NCI-H446 treated with DMSO at 0.1 percent for 48 hours (cell line): ENCODE measurements around the gene SLC13A2.
"Not testable (repeated sequence)": the region's sequence is repeated elsewhere in the genome, so short reads cannot be mapped to it uniquely, and the experiment has no call there.

Experiments
- DNase-seq: peaks from one replicate; lab custom pipeline; 2025; lab: John Stamatoyannopoulos, UW

SLC13A2 gene

DNA sequence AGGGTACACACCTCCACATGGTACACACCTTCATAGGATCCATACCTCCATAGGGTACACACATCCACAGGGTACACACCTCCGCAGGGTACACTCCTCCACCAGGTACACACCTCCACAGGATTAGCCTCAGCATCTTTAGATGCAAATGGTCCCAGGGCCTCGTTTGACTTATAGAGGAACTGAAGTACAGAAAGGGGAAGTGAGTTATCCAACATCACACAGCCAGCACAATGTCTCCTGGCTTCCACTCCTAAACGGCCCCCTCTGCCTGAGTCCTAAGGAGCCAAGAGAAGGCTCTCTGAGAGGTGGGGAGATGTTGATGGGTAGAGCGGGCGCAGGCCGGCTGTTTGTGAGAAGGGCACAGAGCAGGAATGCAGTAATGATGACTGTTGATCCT lies 44.7 kb downstream of the SLC13A2 start:
- DNase-seq = no peak

DNA sequence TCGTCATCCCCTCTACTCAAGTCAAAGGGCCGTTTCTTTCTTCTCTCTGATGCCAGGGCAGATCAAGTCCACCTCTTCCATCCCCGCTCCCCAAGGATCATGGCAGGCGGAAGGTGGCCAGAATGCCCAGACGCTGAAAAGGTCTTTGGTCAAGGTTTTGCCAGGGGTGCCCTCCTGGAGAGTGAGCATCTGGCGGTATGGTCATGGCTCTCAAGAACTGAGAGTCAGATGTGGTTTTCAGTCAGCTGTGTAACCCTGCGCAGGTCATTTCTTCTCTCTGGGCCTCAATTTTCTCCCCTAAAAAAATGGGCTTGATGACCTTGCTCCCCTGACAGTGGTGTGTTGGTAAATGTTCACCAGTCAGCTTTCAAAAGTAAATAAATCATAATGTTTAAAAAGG lies 45.1 kb downstream of the SLC13A2 start:
- no peak for DNase-seq

DNA sequence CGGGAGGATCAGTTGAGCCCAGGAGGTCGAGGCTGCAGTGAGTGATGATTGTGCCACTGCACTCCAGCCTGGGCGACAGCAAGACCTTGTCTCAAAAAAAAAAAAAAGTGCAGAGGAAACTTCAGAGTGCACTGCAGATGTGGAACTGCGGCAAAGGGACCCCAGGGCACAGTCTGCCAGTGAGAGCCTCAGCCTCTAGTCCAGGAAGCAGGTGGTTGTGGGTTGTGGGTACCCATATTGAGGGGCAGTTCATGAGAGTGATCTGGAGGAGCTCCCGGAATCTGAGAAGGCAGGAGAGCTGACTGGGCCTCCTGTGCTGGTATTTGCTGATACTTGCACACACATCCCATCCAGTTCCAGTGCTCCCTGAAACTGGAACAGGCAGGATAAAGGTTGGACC lies 45.8 kb downstream of the SLC13A2 start:
- no peak for DNase-seq

DNA sequence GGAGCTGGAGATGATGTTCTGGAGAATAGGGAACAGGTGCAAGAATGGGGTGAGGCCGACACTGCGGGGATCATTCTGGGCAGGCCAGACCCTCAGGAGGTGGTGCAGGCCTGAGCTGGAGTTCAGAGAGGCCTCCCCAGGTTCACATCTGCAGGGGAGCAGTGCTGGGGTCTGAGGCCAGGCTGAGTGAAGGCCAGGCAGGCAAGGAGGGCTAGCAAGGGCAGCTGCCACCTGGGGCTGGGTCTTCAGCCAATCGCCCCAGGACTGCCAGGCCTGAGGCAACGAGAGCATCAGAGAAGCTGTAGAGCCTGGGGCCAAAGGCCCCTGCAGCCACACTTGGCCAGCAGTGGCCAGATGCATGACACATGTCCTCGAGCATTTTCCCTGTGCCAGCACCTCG lies 47.2 kb downstream of the SLC13A2 start:
- no peak for DNase-seq

DNA sequence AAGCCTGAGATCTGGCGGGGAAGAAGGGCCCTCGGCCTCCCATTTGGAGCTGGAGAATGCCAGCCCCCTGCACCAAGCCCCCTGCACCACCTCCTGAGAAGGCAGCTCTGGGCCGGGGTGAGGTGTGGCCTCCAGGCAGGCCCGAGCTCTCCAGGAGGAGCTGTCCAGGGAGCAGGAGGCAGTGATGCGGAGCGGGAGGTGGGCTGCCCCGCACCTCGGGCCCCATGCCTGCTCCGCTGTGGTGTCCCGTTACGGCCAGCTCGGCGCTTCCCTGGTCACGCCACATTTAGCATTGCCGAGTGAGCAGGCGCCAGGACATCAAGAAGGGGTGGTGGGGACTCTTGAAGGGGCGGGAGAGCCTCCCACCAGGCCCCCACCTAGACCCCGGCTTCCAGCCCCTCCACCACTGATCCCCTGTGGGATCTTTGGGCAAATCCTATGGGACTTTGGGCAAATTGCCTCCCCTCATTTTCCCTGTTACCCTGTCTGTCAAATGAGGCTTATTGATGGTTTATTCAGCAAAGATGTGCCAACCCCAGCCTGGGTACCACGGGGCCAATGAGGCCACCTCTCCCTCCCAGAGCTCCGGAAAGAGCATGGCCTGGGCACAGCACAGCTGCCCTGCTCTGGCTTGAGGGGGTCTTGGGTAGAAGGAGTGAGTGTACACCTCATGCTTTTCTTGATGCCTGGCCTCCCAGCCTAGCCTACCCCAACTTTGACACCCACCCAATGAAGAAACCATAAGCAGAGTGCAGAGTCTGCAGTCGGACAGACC lies 48.1 kb downstream of the SLC13A2 start:
- DNase-seq = no peak

DNA sequence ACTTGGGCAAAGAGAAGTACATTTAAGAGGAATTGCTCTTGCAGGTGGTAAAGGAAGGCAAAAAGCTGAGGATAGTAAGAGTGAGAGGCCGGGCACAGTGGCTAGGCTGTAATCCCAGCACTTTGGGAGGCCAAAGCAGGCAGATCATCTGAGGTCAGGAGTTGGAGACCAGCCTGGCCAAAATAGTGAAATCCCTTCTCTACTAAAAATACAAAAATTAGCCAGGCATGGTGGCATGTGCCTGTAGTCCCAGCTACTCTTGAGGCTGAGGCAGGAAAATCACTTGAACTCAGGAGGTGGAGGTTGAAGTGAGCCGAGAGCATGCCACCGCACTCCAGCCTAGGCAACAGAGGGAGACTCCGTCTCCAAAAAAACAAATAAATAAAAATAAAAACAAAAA lies 48.8 kb downstream of the SLC13A2 start:
- not testable (repeated sequence) for DNase-seq

DNA sequence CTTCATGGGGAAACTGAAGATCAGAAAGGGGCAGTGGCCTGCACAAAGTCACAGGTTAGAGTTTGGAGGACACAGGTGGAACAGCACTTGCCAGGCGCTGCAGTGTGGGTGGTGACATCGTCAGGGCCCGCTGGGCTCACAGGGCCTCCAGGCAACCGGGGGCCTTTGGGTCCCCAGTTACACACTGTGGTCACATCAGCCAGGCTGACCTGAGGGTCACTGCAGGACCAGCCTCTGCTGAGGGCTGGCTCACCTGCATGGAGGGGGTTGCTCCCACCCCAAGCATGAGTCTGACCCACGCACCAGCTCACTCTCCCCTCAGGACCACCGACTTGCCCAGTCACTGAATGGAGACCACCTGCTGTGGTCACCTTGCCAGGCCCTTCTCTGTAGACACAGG lies 49.7 kb downstream of the SLC13A2 start:
- DNase-seq = no peak

DNA sequence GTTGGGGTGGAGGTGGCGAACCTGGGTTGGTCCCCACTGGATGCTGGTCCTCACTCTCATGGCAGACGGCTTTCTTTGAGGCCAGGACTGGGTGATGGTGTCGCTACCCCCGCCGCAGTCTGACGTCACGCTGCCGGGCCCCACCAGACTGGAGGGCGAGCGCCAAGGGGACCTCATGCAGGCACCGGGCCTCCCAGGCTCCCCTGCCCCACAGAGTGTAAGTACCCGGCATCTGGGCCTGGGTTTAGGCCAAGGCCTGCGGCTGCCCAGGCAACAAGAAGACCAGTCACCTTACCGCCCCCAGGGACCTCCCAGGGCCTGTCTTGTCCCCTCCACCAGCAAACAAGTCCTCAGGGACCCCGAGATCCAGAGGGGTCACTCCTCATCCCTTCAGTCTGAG lies 50.4 kb downstream of the SLC13A2 start:
- DNase-seq = no peak

DNA sequence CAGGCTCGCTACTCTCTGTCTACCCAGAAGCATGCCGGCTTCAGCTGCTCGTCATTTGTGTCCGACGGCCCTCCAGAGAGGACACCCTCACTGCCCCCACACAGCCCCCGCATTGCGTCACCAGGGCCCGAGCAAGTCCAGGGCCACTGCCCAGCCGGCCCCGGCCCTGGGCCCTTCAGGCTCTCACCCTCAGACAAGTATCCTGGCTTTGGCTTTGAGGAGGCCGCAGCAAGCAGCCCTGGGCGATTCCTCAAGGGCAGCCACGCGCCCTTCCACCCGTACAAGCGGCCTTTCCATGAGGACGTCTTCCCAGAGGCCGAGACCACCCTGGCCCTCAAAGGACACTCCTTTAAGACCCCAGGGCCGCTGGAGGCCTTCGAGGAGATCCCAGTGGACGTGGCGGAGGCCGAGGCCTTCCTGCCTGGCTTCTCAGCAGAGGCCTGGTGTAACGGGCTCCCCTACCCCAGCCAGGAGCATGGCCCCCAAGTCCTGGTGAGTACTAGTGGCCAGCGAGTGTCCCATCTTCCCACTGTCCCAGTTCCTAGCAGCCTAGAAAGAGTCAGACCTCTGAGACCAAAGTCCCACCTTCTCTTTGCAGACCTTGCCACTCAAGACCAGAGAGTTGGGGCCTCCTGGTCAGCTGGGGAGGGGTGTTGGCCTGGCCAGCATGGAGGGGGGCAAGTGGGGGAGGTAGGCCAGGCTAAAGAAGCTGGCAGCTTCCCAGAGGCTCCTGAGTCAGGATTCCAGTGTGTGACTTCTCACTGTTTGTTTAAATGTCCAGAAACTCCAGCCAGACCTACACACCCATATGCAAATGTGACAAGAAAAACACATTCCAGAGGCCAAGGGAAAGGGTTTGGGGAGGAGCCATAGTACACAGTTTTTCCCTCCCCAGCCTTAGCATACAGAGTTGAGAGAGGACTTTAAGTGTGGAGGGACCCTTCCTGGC lies 51.3 kb downstream of the SLC13A2 start:
- DNase-seq = no peak

DNA sequence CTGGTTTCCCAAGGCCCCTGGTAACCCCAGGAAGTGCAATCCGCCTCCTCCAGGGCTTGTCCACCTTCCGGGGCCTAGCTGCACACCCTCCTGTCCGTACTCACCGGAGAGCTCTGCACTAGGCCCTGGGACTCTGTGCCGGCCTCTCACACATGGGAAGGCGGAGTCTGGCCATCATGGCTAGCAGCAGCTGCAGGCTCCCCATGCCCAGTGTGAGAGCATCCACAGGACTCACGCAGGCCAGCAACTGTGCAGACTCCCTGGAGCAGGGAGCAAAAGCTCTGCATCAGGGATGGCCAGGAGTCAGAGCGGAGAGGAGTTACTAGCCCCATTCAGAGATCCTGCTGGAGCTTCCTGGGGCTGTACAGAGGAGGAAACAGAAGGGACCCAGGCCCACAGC lies 52.9 kb downstream of the SLC13A2 start:
- DNase-seq = no peak

DNA sequence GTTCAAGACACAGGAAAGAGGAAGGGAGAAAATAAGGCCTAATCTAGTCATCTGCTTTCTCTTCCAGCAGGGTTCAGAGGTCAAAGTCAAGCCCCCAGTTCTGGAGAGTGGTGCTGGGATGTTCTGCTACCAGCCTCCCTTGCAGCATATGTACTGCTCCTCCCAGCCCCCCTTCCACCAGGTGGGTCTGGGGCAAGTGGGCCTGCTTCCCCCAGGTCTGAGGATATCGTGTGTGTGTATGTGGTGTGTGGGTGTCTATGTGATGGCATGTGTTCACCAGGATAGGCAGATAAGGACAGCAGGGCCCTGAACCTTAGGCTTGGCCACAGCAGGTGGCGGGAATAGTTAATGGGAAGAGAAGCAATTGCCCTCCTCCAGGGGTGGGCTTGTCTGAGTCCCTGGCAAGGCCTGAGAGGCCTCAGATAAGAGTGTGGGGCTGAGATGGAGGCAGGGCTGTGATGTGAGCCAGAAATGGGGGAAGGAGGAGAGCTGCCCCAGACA lies 53.8 kb downstream of the SLC13A2 start:
- no peak for DNase-seq

DNA sequence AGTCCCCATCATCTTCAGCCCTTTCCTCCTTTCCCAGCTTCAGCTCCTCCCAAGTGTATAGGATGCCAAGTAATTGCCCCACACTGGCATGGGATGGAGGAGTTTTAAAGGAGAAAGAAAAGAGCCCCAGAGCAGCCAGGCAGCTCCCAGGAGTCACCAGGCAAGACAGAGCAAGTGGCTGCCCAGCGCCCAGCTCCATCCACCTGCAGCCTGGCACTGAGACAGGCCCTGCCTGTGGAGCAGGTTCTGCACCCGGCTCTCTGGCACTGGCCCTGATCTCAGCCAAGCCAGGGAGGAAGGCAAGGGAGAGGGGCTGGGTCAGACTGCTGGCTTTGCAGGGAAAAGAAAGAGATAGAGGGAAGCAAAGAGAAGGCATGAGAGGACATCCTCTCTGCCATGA lies 54.4 kb downstream of the SLC13A2 start:
- no peak for DNase-seq

DNA sequence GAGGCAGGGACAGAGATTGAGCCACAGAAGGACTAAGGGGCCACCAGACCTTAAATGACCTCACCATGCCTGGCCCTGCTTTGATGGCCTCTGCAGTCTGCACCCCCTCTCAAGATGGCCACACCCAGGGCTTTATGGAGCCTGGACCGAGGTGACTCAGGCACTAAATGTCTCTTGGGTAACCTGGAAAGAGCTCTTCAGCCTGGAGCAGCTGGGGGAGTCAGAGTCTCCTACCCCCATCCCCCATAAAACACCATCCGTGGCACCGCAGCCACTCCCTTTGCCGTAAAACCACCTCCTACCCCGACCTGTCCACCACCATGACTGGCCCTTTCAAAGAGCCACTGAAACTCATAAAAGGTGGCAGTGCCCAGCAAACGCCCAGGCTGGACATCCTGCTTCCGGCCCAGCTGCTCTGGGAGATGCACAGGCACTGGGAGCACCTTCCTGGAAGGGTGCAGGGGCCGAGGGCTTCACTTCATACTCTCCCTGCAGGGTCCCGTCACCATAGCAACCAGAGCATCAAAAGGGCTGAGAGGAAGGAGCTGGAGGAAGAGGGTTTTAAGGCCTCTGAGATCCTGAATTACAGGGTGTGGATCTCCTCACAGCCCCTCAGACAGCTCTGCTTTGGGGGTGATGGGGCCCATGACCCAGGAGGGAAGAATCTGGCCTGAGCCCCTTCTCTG lies 55.0 kb downstream of the SLC13A2 start:
- DNase-seq = no peak

DNA sequence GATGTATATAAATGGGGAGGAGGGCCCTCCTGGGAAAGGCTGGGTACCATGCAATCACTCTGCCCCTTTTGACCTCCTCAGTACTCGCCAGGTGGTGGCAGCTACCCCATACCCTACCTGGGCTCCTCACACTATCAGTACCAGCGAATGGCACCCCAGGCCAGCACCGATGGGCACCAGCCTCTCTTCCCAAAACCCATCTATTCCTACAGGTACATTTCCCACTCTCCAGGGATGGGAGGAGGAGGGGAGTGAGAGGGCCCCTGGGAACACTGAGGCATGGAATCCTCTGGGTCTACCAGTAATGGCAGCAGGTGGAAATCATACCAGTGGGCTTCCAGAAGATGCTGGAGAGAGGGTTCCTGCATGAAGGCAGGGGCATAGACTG lies 55.6 kb downstream of the SLC13A2 start:
- DNase-seq = no peak

DNA sequence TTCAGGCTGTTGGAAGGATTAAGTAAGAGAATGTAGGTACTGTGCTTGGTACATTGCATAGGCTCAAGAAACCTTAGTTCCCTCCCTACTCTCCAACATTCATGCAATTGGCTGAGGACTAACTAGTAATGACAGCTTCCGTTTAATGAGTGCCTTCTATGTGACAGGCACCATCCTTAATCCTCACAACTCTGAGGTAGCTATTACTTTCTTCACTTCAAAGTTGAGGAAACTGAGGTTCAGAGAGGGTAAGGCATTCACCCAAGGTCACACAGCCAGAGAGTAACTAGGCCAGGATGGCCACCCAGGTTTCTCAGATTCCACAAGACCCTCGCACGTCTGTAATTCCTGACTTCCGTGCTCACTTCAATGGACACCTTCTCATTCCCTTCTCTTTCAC lies 56.8 kb downstream of the SLC13A2 start:
- no peak for DNase-seq

DNA sequence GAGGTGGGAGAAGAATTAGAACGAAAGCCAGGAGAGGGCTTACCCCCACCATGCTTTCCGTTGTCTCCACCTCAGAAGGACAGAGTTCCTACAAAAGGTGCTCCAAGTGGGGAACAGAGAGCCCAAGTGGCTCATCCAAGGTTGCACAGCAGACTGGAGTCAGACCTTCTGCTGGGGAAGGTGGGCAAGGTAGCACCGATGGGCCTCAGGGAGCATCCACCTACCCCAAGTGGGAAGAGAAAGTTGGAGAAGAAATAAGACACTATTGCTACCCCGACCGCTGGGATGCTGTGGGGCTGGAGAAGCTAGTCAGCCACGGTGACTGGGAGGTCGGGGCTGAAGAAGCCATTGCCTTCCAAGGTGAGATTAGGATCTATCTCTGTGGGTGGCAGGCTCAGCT lies 57.5 kb downstream of the SLC13A2 start:
- DNase-seq = no peak

DNA sequence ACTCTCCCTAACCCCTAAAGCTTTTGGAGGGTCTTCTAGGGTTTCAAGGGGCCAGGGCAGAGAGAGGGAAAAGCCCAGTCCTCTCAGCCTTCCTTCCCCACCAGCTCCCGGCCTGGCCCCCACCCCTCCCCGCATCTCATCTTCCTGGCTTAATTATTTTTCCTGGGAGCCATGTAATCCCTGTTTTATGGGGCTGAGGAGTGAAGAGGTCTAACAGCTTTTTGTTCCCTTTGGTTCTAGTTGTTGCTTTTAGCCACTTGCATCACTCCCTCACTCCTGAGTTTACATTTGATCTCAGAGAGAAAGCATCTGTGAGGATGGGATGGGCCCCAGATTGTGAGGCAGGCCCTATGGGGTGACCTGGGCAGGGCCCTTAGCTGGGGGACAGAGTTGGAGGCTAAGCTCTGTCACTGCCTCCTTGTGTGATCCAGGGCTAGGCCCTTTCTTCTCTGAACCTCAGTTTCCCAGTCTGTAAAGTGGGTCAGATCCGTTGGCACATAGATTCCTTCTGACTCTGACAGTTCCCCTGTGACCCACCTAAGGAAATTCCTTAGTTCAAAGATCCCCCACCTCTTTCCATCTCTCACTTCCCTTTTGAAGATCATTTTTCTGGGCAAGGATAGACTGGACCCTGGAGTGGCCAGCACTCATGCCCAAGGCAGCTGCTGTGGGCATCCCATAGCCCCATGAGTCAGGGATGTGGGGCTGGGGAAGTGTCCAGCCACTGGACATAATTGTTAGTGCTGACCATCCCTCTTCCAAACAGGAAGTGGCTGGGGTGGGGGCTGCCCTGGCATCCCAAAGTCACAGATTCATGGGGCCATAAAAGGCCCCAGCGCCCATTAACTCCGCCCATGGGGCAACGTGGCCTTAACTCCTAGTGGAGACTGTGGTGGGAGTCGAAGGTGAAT lies 58.9 kb downstream of the SLC13A2 start:
- no peak for DNase-seq

DNA sequence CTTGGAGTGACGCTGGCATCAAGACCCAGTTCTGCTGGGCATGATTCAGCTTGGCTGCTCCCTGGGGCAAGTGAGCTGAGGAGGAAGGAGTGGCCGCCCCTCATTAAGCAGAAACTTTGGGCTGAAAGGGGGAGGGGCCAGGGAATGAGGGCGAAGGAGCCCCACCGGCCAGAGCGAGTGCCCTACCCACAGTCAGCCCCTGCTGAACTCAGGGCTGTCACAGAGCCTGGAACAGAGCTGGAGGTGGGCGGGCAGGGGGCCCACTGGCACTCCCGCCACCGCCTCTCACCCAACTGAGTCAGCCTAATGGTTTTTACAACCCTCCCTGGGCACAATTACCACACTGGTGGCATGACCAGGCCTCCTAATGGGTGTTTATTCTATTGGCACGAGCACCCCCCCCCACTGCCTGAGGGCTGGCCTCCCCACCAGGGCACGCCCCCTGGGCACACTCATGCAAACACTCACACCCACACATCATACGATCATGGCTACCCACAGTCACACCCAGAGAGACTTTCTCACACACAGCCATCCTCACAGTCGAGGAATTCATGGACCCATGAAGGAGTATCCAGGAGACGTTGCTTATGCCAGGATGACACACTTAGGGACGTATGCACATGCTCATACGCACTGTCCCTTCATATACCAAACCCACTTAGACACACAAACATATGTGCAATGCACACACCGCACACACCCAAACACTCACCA lies 59.8 kb downstream of the SLC13A2 start:
- no peak for DNase-seq

DNA sequence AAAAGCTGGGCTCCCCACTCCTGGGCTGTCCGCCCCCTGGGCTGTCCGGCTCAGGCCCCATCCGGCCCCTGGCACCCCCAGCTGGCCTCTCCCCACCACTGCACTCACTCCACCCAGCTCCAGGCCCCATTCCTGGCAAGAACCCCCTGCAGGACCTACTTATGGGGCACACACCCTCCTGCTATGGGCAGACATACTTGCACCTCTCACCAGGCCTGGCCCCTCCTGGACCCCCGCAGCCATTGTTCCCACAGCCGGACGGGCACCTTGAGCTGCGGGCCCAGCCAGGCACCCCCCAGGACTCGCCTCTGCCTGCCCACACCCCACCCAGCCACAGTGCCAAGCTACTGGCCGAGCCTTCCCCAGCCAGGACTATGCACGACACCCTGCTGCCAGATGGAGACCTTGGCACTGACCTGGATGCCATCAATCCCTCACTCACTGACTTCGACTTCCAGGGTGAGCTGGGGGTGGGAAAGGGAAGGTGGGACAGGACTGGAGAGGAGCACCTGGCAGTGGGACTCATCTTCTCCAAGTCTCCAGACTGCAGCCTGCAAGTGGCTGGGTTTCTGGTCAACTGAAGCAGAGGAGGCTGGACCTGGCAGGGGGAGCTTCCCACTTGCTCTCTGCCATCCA lies 61.4 kb downstream of the SLC13A2 start:
- no peak for DNase-seq

DNA sequence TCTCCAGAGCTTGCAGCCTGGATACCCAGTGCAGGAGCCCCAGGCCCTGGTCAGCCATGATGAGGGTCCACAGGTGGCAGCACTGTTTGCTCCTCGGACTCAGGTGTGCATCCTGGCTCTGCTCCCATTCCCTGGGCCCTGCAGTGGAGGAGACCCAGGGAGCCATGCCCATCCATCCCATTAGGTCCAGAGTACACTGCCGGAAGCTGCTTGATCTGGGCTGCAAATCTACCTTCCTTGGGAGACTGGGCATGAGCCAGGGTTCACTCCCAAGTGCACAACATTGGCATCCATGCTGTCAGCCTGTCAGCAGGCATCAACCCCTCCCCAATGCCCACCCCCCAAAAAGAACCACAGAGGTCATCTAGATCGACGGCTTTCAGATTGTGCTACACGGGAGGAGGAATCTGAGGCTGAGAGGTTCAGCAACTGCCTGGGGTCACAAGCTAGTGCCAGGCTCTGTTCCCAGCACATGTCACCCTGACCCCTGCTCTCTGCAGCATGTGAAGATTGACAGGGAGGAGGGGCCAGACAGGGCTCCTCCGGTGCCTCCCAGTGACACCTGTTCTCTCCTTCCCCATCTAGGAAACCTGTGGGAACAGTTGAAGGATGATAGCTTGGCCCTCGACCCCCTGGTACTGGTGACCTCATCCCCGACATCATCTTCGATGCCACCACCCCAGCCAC lies 63.2 kb downstream of the SLC13A2 start:
- no peak for DNase-seq
